NCI-H2029 treated with DMSO at 0.1 percent for 48 hours (cell line): ENCODE results near the gene EEF2K.

ENCODE experiments used
- DNase-seq: peaks from one replicate; lab custom pipeline; 2025; lab: John Stamatoyannopoulos, UW

The EEF2K gene

DNA sequence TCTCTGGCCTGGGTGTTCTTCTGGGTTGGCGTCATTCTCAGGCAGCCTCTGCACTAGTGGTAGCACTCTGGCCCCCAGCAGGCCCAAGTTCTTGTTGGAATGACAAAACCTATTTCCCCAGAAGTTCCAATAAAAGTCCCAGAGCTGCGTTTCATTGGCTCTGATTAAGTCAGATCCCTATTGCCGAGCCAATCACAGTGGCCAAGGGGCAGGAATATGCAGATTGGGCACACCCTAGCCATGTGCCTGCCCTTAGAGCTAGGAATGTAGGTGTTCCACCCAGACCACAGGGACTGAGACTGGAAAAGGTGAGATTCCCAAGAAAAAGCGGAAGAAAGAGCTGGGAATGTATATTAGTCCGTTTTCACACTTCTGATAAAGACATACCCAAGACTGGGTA, 46.2 kb downstream of the EEF2K start:
- DNase-seq: no peak

DNA sequence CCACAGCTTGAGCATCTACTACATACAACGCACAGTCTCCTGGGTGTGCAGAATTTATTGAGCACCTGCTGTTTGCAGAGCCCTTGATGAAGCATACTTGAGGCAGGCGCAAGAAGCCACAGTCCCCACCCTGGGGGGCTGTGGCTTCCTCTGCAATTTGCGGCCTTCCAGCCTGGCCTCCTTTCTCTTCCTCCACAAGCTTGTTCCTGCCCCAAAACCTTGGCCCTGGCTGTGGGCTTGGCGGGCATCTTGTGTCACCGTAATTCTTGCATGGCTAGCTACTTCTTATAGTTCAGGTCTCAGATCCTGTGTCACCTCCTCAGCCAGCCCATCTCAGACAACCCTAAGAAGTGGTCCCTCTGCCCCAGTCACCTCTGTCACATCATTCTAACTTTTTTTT, 47.2 kb downstream of the EEF2K start:
- no peak for DNase-seq

DNA sequence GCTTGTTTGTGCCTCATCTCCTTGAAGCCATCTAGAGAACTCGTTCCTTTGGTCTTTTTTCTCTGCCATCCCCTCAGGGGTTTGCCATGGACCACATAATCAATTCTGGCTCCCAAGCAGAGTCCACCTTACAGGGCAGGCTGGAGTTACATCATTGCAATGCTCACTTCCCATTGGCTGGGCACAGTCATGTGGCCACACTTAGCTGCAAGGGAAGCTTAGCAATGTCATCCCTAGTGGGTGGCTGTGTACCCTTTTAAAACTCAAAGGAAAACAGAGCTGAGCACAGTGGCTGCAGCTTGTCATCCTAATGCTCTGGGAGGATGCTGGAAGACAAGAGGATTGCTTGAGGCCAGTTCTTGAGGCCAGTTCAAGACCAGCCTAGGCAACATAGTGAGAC, 49.3 kb downstream of the EEF2K start:
- no peak for DNase-seq

- no peak for DNase-seq
These were observed 51.4 kb downstream of the EEF2K start for GRCh38 chr16:22257440-22257839.

DNA sequence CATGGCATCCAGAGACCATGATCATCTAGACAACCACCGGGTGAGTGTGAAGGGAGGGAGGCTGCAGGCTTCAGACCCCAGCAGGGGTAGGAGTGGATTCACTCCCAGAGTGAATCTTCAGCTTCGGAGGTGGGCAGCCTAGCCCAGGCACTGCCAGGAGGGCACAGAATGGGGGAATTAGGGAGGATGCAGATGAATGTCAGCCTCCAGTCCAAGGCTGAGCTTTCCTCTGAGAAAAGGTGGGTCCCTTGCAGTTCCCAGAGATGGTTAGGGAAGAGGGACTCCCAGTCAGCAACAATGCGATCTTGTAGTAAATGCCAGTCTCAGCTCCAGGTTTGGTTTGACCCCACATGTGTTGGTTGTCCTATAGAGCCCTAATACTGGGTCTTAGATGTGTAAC, 54.4 kb downstream of the EEF2K start:
- no peak for DNase-seq

DNA sequence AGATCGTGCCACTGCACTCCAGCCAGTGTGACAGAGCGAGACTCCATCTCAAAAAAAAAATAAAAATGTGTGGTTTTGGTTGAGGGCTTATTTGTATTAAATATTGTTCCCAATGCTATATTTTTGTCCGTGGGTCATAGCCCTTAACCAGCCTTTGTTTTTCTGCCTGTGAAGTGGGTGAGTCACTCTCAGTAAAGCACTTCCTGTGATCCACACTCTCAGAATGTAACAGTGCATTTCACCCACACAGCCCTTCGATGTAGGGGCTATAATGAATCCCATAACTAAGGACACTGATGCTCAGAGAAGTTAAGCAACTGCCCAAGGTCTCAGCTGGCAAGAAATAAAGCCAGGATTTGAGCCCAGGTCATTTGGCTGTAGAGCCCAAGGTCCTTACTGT, 56.4 kb downstream of the EEF2K start:
- DNase-seq: no peak

DNA sequence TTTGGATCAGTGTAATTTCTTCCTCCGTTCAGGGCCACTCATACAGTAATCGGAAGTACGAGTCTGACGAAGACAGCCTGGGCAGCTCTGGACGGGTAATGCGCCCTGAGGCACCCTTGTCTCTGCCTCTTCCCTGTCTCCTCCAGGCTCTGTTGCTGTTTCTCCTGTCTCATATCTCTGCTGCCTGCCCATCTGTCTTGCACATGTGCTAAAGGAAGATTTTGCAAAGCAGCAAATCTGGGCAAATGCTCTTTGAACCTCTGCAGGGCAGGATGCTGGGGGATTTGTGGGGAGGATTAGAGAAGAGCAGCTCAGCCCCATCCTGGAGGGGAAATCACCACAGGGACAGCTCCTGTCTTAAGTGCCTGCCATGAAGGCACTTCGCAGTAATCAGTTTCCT, 58.7 kb downstream of the EEF2K start:
- DNase-seq: no peak

DNA sequence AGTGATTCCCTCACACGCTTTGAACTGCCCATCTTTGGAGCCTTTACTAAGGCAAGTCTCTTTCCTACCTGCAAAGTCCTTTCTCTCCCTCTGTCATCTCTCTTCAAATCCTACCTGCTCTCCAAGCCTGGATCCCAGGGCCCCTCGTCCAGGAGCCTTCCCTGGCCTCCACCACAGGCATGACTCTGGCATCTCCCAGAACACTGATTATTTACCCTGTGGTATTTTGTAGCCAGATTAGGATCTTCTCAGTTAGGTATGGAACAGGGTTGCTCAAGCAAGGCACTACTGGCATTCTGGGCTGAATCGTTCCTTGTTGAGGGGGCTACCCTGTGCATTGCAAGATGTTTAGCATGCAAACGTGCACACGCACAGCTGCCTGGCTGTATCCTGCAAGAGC, 59.3 kb downstream of the EEF2K start:
- no peak for DNase-seq

- DNase-seq: no peak
These were observed 60.5 kb downstream of the EEF2K start for GRCh38 chr16:22266546-22266945.

- peak; percentile 21 for DNase-seq
These were observed 61.7 kb downstream of the EEF2K start for GRCh38 chr16:22267764-22268163.

GRCh38 chr16:22270525-22270924, 64.4 kb downstream of the EEF2K start:
- no peak for DNase-seq

DNA sequence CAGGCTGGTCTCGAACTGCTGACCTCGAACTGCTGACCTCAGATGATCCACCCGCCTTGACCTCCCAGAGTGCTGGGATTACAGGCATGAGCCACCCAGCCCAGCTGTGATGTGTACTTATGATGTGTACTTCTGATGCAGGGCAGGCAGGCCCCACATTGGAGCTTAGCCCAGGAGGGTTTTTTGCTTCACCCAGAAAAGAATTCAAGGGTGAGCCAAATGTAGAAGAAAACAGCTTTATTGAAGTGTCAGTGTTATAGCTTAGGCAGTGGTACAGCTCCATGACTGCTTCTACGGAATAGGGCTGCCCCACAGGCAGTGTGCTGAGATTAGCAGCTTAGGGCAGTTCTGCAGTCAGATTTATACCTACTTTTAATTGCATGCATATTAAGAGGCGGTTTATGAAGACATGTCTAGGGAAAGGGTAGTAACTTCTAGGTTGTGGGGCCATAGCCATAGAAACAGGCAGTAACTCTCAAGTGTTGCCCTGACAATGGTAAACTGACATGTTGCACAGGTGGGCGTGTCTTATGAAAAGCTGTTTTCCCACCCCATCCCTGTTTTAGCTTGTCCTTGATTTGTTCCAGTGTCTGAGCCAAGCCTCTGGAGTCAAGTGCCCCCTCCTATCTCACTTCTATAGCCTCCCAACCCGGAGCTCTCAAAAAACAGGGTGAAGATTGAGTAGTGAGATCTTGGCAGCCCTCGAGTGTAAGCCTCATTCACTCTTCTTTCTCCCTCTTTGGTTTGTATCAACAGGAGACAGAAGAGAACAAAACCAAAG, 67.0 kb downstream of the EEF2K start:
- DNase-seq: no peak

GRCh38 chr16:22274916-22275315, 68.8 kb downstream of the EEF2K start:
- no peak for DNase-seq

GRCh38 chr16:22278441-22279230, 72.6 kb downstream of the EEF2K start:
- DNase-seq: no peak

GRCh38 chr16:22282254-22282892, 76.3 kb downstream of the EEF2K start:
- no peak for DNase-seq

GRCh38 chr16:22284637-22285036, 78.6 kb downstream of the EEF2K start:
- DNase-seq: no peak

GRCh38 chr16:22285080-22285479, 79.0 kb downstream of the EEF2K start:
- DNase-seq: no peak

- no peak for DNase-seq
These were observed 84.9 kb downstream of the EEF2K start for GRCh38 chr16:22291020-22291419.

- DNase-seq: no peak
These were observed 85.8 kb downstream of the EEF2K start for GRCh38 chr16:22291860-22292318.

- no peak for DNase-seq
These were observed 86.2 kb downstream of the EEF2K start for GRCh38 chr16:22292320-22292719.

GRCh38 chr16:22293137-22294106, 87.3 kb downstream of the EEF2K start:
- no peak for DNase-seq
